ENCODE measurements around the gene SGMS1.

The SGMS1 gene

GRCh38 chr10:50531388-50532077, 92.2 kb downstream of the SGMS1 start:
- no peak for DNase-seq

GRCh38 chr10:50529660-50530059, 94.1 kb downstream of the SGMS1 start:
- no peak for DNase-seq

- DNase-seq, result no peak
These were observed 95.5 kb downstream of the SGMS1 start for GRCh38 chr10:50528206-50528605.

- DNase-seq, result no peak
These were observed 96.2 kb downstream of the SGMS1 start for GRCh38 chr10:50527442-50528043.

GRCh38 chr10:50526185-50526584, 97.6 kb downstream of the SGMS1 start:
- DNase-seq, result no peak

- no peak for DNase-seq
These were observed 100.4 kb downstream of the SGMS1 start for GRCh38 chr10:50523357-50523756.

- no peak for DNase-seq
These were observed 100.8 kb downstream of the SGMS1 start for GRCh38 chr10:50522908-50523307.

- no peak for DNase-seq
These were observed 103.6 kb downstream of the SGMS1 start for GRCh38 chr10:50520115-50520514.

- DNase-seq, result no peak
These were observed 106.1 kb downstream of the SGMS1 start for GRCh38 chr10:50517626-50518025.

GRCh38 chr10:50516171-50516570, 107.6 kb downstream of the SGMS1 start:
- DNase-seq, result no peak

- DNase-seq, result no peak
These were observed 108.3 kb downstream of the SGMS1 start for GRCh38 chr10:50515420-50515819.

GRCh38 chr10:50514995-50515394, 108.8 kb downstream of the SGMS1 start:
- no peak for DNase-seq

GRCh38 chr10:50513956-50514355, 109.8 kb downstream of the SGMS1 start:
- no peak for DNase-seq

- no peak for DNase-seq
These were observed 110.9 kb downstream of the SGMS1 start for GRCh38 chr10:50512743-50513416.

GRCh38 chr10:50512214-50512595, 111.6 kb downstream of the SGMS1 start:
- no peak for DNase-seq

GRCh38 chr10:50511492-50512213, 112.1 kb downstream of the SGMS1 start:
- no peak for DNase-seq

- DNase-seq, result no peak
These were observed 113.0 kb downstream of the SGMS1 start for GRCh38 chr10:50510517-50511473.

GRCh38 chr10:50508315-50509051, 115.3 kb downstream of the SGMS1 start:
- DNase-seq, result no peak

GRCh38 chr10:50506861-50507573, 116.7 kb downstream of the SGMS1 start:
- DNase-seq, result no peak

GRCh38 chr10:50504389-50504788, 119.4 kb downstream of the SGMS1 start:
- no peak for DNase-seq

Measured in NCI-H2171 treated with DMSO at 0.1 percent for 48 hours (cell line).